ENCODE data around the gene MZB1.
"Not testable (repeated sequence)": the region's sequence is repeated elsewhere in the genome, so short reads cannot be mapped to it uniquely, and the experiment has no call there.

MZB1 gene

GRCh38 chr5:139410121-139410992 lies 20.6 kb upstream of the MZB1 start:
- FAIRE-seq = no peak

GRCh38 chr5:139409116-139409515 lies 19.4 kb upstream of the MZB1 start:
- not testable (repeated sequence) for FAIRE-seq

- FAIRE-seq = no peak
These were observed 18.5 kb upstream of the MZB1 start for GRCh38 chr5:139408191-139408590.

- no peak for FAIRE-seq
These were observed 17.8 kb upstream of the MZB1 start for GRCh38 chr5:139407517-139407916.

DNA sequence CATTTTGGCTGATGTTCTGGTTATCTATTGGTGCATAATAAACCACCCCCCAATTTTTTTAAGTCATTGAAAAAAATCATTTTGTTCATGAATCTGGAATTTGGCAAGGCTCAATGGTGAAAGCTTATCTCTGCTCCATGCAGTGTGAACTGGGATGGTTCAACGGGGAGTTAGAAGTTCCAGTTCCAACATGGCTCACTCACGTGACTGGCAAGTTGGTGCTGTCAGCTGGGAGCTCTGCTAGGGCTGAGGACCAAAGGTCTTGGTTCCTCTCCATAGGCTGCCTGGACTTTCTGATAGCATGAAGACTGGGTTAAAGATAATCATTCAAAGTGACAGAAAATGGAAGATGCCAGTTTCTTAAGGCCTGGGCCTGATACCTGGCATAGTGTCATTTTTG lies 17.2 kb upstream of the MZB1 start:
- no peak for FAIRE-seq

DNA sequence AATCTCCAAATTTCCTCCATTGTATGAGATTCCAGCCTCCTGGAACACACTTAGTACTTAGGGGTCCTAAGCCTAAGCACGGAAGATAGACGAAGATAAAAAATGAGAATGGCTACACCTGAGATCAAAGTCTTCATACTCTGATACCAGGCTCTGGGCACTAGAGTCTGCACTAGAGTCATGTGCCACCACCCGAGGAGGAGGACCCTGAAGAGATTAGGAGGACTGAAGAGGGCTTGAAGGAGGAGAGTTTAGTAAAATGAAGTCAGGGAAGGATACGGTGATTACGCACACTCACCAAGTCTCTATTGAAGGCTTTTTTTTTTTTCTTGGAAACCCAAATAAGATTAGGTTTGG lies 14.7 kb upstream of the MZB1 start:
- FAIRE-seq = no peak

- peak; percentile 70 for FAIRE-seq
These were observed 14.2 kb upstream of the MZB1 start, which contains the start of gene SPATA24 for GRCh38 chr5:139403787-139404483. TSS of gene SPATA24 (minus strand) at chr5:139404089. CDS start at chr5:139404060, 29 bp downstream.

- FAIRE-seq = no peak
These were observed 13.7 kb upstream of the MZB1 start for GRCh38 chr5:139403418-139403786.

DNA sequence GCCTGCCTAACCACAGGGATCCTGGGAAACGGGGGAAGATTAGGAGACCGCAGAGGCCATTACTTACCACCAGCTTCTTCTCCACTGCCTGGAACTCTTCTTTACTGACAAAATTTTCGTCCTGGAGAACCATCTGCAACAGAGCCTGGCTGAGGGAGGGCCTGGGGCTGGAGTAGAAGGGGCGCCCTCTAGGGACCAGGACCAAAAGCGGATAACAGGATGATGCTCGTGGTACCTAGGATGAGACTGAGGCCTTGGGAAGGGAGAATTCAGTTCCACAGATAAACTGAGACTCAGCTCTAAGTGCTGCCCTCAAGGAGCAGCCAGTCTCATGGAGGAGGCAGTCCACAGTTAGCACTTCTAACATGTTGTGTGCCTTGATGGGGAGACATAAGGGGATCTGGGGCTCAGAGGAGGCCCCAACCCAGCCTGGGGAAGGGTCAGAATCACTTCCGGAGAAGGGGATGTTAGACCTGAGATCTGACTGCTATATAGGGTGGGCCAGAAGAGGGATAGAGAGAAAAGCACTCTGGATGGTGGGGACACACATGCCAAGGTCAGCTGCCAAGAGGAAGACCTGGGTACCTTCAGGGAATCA lies 12.9 kb upstream of the MZB1 start:
- no peak for FAIRE-seq

DNA sequence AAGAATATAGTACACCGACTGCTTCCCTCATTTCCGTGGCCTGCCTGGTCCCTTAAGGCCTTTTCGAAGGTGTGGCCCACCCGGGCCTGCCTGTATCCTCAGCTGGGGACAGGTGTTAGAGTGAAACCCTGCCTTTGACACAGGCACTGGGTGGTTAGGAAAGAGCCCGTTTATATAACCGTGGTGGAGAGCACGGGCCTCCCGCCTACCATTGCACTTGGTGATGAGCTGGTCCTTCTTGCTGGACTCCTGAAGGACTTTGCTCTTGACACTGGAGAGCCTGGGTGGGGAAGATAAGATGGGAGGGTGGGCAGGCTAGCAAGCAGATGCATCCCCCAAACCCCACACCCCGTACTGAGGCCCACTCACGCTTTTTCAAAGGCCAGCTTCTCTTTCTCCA lies 11.8 kb upstream of the MZB1 start:
- FAIRE-seq = no peak

- no peak for FAIRE-seq
These were observed 9.9 kb upstream of the MZB1 start for GRCh38 chr5:139399501-139400121.

DNA sequence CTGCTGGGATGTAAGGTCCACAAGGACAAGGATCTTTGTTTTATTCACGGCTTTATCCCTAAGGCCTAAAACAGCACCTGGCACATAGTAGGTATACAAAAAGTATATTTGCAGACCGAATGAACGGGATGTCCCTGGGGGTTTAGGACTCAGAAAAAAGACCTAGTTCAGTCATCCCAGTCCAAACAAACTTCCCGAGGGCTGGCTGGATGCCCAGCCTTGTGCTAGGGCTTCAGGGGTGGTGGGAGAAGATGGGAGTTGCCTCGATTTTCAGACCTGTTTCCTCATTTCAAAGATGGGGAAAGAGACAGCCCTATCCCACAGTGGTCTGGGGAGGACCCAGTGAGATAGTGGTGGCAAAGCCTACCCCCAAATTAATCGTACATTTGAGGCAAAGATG lies 8.2 kb upstream of the MZB1 start:
- FAIRE-seq = no peak

DNA sequence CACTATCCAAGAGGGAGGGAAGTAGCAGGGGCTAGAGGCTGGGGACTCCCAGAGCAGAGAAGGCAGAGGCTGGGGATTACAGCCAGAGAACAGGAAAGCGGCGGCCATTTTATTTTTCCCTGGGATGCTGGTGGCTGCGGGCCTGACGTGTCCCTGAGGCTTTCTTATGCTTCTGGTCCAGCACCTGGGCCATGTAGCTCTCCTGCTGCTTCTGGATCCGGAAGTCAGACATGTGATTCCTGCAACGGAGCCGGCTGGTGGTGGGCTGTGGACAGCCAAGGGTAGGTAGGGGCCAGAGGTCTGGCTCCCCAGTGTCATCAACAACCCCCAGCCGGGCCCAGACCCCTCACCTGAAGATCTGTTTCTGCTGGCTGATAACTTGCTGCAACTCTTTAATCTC lies 7.0 kb upstream of the MZB1 start:
- FAIRE-seq = no peak

DNA sequence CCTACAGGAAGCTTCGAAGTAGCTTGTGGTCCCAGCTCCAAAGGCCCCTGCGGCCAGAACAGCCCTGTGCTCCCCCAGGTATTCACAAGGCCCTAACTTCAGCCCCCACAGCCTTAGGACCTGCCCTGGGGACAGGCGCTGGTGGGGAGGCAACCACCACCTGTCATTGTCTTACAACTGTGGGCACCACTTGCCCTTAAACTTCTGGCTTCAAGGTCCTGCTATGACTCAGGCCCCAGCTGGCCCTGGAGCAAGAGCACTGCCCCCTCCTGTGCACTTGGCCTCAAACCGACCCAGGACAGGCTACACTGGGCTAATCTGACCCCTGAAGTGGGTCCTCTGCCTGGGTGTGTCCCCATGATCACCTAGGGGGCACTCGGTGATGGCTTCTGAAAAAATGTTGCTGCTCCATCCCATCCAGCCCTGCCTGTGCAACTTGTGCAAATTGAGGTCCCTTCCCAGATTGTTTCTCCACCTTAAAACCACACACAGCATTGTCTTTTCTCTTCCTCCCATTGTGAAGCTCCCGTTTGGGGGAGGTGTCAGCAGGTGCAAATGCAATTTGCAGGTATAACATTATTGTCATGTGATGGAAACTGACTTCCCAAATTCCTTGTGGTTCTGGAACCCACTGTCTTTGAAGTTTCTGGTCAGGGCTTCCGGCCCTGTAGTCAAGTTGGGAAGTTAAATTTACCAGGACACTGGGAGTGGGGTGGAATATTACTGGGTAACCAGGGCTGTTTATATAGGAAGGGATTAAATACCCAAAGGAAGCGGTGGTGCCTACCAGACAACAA lies 6.3 kb upstream of the MZB1 start:
- no peak for FAIRE-seq

DNA sequence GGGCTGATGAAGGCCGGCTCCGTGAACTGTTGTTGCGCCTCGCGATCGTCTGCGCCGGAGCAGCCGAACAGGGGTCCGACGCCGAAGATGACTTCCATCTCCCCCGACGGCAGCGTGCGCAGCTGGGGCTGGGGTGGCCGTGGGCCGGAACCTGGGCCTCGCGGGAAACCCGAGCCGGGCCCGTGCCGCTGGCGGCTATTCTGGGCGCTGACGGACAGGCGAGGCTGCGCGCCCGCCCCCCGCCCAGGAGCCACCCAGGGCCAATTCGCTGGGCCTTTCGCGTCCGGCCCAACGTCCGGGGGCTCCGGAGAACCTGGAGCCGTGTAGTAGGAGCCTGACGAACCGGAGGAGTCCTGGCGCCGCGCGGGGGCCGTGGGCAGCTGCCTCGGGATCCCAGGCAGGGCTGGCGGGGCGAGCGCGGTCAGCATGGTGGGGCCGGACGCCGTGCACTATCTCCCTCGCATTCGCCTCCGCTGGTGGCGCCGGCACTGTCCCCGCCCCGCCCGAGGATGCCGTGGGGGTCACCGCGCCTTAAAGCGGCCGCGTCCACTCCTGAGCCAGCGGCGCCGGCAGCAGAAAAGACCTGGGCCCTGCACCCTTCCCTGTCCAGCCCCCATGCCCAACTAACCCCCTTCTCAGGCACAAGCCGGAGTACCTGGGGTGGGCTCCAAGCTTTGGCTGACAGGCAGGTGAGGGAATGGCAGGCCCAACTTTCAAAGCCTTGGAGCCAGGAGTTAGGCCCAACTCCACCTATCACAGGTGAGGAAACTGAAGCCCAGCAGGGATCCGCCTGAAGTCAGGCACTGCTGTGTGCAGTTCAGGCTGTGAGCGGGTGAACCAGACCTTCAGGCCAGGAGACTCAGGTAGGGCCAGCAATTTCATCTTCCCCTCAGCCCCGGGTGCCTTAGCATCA lies 5.2 kb upstream of the MZB1 start, which contains the start of gene PROB1:
Gene PROB1, minus strand, starts transcription at position 451 of the 913 bp plus-strand sequence. Its CDS starts 23 bp downstream, at position 428.
- FAIRE-seq = no peak

- FAIRE-seq = no peak
These were observed 4.5 kb upstream of the MZB1 start for GRCh38 chr5:139394123-139394653.

GRCh38 chr5:139393497-139394122 lies 3.9 kb upstream of the MZB1 start:
- FAIRE-seq = no peak

- no peak for FAIRE-seq
These were observed 3.2 kb upstream of the MZB1 start for GRCh38 chr5:139392678-139393496.

DNA sequence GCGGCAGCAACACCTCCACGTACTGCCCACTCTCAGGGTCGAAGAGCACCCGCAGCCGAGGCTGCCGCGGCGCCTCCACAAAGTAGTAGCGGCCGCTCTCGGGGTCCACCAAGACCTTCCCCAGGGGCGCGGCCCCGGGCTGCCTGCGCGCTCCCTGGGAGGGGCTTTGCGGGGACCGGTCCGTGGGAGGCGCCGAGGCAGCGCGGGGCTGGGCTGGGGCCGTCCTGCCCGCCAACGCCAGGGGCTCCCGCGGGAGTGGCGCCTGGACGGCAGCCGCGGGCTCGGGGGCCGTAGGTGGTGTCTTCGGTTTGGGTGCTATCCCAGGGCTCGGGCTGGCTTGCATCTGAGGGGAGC lies 2.6 kb upstream of the MZB1 start:
- no peak for FAIRE-seq

All from endometrium (tissue), 2 donors.